Ramos (cell line): ENCODE measurements around the gene GMFB.

Experiments used
- in situ Hi-C: fragments of 300-500 bp; cut with MboI; formaldehyde crosslinking; loops from one replicate; pipeline ENCODE4 v1.14.3; 2022; ENCODE audit warnings: low sequenced_read_pairs; ENCODE audit not compliant: unreplicated experiment

GMFB gene

DNA sequence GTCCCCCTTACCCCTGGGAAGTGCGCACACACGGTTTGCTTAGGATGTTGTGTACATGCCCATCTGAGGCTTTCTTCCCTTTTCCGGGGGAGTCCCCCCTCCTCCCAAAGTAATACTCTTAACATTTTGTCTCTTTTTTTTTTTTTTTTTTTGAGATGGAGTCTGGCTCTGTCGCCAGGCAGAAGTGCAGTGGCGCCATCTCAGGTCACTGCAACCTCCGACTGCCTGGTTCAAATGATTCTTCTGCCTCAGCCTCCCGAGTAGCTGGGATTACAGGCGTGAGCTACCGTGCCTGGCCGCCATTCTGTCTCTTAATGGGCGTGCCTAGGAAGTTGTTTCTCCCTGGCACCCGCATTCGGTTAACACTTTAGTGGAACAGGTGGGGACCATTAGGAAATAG lies 4.5 kb upstream of the GMFB start:
- in situ Hi-C loops = no loop called here

DNA sequence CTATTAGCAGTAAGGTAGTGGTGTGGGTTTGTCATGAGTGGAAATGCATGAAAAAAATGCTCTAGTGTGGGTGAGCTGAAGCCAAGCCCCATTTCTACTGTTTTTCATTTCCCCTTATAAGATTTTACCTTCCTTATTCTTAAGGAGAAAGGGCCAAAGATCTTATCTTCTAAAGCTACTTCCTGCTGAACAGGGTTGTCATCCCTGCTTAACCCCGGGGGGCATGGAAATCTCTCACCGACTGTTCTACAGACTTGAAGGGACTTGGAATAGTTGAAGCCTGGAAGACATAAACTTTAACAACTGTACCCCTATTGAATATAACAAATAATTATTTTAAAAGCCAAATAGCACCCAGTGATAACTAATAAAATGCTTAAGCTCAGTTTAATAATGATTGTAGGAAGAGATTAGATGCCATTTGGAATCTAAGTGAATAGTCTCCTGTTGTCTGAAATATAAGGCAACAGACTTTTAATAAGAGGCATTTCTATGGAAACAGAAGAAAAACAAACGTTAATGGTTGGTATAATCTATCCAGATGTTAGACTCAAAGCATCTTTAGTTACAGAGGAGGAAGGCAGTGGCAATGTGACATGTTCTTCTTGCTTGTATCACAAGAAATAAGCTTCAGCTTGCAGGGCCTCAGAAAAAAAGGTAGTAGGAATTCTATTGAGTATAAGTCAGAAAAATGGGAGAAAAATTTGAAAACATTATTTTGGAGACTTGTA lies 1.8 kb upstream of the GMFB start:
- in situ Hi-C loops = no loop called here

DNA sequence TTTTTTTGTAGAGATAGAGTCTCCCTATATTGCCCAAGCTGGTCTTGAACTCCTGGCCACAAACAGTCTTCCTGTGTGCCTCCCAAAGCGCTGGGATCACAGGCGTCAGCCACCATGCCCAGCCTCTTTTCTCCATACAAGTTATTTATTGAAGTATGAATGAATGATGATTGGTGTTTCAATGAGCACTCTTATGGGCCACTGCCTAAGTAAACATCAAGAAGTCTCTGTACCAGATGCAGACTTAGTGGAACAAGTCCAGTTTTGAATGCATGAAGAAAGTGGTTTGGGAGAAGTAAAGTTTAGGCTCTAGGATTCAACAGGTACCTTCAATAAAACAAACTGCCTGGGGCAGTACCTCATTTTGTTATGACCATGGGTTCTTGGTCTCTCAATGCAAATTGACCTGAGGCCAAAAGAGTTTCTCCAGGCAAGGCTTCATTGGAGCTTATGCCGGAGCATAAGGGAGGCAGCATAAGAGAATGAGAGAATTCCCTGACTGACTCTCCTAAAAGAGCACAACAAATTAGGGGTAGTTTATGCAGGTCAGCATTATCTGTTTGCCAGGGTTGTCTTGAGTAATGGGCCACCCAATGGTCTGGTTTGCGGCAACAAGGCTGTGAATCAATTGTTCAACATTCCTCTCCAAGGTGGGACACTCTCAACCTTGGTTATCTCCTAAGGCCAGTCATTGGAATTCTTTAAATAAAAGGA lies 1.1 kb upstream of the GMFB start:
- in situ Hi-C loops = no loop called here

DNA sequence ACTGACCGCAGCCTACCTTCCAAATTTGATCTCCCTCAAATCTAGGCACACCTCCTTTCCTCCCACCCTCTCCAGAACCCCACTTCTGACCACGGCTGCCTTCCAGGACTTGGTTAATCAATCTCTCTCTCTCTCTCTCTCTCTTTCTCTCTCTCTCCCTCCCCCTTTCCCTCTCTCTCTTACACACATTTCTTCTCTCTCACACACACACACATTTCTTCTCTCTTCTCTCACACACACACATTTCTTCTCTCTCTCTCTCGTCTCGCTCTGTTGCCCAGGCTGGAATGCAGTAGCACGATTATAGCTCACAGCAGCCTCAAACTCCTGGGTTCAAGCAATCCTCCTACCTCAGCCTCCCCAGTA lies 521 bp upstream of the GMFB start:
- in situ Hi-C loops = no loop called here

DNA sequence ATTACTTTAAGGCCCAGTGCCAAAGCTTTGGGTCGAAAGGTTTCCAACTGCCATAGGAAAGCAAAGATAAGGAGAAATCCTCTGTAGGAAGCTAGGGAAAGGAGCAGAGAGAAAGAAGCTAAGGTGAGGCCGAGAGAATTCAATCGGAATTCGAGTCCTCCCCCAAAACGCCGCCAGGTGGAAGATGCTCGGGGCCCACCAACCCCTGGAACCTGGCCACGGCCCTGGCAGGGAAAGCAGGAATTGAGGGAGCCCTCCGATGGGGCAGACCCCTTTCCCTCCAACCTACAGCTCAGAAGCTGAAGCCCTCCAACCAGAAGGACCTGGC lies 498 bp downstream of the GMFB start:
- in situ Hi-C loops = no loop called here

DNA sequence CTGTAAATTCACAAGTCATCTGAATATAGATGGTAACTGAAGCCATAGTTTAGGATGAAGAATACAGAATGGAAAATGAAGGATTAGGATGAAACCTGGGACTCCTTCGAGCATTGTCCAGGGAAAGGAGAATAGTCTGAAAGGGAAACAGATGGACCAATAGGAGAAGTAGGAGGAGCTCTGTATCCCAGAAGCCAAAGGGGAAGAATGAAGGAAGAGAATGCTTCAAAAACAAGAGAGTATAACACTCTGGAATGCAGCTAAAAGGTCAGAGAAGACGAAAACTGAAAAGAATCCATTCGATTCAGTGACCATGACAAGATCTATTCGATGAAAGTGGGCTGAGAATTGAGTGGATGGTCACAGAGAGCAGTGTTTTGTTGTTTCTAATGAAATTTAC lies 1.0 kb downstream of the GMFB start:
- in situ Hi-C loops = no loop called here

DNA sequence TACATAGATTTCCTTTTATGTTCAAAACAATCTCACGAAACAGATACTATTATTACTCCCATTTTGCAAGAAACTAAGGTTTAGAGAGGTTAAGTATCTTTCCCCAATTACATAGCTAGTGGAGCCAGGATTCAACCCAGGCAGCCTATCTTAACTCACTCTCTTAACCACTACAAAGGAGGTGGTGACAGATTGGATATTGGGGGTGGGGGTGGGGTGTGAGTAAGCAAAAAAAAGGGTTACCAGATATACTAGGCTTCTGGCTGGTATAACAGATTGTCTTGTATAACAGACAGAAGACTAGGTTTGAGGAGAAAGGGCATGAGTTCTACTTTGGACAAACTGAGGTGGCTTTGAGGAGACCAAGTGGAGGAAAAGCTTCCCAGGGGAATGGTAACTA lies 2.1 kb downstream of the GMFB start:
- in situ Hi-C loops = no loop called here

DNA sequence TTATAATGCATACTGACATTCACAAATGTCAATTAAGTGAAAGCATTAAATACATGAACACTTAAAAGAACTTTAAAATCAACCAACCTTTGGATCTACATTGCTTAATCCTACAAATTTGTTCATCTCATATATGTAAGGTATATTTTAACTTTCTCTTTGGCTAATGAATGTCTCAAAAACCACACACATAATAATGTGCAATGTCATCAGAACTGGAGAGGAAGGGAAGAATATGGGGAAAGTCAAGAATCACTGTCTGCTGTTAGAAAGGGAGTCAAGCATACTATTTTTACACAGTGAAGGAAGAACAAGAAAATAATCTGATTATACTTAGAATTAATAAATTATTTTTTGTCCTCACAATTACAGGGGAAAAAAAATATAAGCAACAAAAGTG lies 4.9 kb downstream of the GMFB start:
- in situ Hi-C loops = no loop called here

DNA sequence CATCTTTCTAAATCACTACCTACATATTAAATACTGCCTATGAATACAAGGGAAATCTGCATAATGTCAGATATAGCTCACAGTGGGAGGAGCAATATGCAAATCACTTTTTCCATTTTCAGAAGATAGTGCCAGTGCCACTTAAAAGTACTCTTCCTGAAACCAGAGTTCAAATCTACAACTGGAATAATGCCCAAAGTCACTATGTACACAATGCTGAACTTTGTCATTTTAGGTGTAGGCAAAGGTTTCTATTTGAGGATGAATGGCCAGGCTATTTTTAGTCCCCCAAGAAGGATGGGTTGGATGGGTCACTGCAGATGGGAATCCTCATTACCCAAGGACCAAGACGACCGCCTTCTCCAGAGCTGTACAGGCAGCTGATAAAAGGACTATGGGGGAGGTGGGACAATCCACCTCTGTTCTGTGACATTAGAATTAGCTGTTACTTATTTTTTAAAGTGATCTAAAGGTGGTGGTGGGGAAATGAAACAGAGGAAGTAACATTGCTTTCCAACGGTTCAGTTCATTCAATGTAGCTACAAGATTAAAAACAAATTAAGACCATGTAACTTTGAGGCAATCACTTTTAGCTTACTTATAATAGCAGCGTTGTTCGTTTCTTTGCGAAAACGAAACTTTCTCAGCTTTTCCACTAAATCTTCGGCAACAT lies 5.6 kb downstream of the GMFB start:
- in situ Hi-C loops = no loop called here

DNA sequence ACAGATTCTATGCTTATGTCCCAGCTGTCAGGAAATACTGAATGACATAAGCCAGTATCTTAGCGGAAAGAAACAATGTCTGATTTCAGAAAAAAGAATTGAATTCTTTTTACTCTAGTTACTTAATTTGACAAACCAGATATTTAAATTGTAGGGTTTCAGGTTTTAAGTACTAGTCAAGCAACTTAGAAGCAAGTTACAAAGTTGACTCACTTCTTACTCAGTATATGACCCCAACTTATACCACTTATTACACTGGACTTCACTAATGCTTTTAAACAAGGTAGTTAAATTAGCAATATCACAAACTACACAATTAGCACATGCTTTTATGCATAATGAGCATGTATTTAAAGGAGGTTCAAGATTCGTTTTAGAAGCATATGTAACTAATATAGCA lies 7.1 kb downstream of the GMFB start:
- in situ Hi-C loops = no loop called here

DNA sequence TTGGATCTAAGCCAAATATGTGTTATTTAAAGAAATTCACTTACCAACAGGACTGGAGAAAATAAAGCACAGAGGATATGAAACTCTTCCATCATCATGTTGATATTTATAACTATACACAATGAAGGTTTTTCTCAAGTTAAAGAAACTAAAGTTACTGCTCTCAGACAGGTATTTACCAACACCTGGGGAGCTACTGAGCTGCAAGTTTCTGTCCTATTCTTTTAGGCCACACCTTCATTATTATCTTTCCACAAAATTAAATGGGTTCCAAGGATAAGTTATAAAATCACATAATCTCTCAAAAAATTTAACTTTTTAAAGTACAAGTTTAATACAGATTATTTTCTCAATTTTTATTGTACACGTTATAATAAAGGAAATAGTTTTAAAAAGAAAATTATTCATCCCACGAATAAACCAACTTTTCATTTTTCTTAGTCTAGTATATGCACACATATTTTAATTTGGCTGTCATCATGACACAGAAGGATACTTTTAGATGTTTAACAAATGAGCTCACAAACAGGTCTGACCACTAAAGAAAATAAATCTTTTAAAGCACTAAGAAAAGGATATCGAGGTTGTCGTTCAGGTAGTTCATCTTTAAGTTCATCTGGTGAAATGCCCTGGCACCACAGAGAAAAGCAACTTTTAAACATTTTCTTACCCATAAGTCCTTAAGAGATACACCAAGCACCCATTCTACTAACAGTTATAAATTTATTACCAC lies 7.8 kb downstream of the GMFB start:
- in situ Hi-C loops = no loop called here

DNA sequence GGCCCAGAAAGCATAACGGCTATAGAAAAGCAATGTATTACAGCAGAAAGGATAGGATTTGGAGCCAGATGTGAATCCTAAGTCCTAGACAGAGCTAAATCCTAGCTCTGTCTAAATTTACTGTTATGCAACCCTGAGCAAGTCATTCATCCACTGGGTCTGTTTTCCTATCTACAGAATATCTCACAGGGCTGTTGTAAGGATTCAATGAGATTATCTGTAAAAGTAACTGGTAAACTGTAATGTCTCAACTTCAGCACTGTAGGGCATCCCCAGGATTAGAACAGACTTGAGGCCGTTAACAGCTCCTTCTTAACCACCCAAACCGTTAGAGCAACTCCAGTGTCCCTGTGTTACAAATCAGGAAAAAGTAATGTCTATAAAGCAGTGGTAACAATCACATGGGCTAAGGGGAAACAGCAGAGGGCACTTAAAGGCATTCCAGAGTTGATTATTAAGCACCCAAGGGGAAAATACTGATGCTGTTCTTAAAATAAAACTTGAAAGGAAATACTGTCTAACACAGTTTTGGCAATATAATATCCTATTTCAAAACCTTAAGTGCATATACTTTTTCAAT lies 10.1 kb downstream of the GMFB start:
- in situ Hi-C loops = no loop called here

DNA sequence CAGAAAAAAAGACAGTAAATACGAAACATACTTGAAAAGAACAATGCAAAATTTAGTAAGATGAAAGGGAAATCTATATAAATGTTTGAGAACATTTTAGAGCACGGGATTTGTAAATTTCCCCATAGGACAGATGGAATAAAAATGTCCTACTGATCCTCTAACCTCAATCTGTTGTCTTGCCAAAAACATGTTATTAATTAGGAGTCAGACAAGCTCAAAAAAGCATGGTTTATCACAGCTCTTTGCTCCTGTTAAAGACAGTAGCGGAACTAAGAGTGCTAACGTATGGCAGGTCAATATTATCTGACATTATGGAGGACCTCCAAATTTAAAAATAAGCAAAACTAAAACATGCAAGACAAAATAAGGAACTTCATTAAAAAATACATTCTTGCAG lies 12.9 kb downstream of the GMFB start:
- in situ Hi-C loops = no loop called here

DNA sequence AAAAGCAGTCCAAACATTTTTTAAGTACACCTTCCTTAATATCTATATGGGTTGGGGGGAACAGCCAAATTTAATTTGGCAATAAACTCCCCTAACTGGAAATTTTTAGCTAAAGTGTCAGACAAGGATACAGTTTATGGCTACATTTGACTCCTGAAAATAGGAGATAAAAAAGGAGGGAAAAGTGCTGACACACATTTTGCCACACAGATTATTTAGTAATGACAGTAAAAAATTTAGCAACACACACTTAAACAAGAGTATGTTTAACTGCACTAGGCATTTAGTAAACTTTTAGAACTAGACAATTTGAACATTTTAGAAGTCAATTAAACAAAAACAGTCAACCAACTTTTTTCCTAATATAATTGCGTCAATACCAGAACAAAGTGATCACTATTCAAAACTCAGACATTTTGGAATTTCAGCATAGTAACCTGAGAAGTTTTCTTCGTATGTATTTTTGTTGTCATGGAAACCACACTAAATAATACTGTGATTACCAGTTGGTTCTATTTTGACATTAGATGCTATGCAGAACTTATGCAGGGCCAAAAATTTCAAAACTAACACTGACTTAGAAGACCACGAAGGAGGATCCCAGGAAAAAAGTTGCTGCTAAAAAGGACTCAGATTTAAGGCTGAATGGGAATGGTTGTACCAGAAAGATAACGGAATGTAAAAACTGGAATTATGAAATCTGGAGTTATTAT lies 13.4 kb downstream of the GMFB start:
- in situ Hi-C loops = no loop called here

DNA sequence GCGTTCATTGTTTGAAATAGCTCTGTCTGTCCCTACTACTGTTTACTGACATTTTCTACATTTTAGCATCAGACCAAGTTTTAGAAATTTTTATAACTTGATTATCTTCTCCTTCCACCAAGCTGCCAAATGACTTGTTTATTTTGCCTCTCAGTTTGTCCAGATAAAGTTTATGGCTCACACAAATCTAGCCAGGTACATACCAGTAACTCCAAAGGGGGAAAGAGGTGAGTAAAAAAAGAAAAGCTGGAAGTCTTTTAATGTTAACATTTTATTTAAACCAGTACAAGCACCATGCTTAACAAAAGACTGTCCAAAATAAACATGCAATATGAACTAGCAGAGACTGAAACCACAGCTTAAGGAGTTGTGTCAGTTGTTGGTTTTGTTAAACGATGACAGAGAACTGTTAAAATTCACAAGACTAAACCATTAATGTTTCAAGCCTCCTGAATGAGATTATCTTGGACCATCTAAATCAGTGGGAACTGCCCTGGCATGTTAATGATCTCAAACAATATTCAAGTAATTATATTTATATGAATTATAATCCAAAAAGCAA lies 14.5 kb downstream of the GMFB start:
- in situ Hi-C loops = no loop called here

DNA sequence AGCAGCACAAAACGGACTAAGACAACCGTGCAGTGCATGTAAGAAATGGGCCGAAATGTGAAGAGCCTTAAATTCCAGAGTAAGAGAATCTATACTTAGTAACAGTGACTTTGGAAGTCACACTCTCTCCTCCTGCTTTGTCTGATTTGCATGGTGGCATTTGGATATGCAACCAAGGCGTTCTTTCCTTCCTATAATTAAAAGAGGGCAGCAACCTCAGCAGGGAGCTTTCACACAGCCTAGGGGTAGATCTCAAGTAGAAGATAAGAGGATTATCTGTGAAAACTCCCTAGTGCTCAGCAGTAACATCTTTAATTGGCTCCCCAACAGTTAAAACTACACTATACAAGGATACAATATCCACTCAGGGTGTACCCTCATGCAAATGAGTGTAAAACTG lies 16.5 kb downstream of the GMFB start:
- in situ Hi-C loops = no loop called here

DNA sequence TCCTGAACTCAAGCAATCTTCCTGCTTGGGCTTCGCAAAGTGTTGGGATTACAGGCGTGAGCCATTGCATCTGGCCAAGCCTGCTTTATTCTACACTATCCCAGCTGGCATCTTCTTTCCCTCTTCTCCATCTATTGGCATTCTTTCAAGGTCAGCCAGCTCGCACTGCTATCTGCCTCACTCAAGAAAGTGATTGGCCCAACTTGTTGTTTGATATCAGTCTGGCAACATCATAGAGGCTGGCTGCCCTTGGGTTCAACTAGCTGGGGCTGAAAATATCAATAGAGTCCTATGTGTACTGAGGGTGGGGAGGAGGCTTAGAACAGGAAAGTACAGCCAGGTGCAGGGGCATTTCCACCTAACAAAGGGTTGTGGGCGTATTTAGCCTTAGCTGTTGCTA lies 17.1 kb downstream of the GMFB start:
- in situ Hi-C loops = no loop called here

DNA sequence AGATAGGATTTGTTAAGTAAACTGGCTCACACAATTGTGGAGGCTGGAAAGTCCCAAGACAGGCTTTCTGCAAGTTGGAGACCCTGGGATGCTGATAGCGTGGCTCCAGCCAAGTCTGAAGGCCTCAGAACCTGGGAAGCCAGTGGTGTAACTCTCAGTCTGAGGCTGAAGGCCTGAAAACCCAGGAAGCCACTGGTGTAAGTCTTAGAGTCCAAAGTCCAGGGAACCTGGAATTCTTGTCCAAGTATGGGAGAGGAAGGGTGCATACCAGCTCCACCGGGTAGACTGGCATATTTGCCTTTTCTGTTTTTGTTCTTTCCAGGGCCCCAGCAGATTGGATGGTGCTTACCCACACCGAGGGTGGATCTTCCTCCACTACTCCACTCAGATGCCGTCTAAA lies 18.1 kb downstream of the GMFB start:
- in situ Hi-C loops = no loop called here

DNA sequence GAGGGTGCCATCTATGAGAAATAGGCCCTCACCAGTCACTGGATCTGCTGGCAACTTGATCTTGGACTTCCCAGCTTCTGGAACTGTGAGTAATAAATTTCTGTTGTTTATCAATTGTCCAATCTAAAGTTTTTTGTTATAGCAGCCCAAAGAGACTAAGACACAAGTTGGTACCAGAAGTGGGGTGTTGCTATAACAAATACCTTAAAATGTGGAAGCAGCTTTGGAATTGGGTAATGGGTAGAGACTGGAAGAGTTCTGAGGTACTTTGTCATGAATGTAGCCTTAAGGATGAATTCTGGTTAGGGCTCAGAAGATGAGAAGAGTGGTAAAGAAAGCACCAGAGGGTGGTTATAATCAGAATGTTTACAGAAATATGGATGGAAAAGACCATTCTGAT lies 21.5 kb downstream of the GMFB start:
- in situ Hi-C loops = no loop called here

DNA sequence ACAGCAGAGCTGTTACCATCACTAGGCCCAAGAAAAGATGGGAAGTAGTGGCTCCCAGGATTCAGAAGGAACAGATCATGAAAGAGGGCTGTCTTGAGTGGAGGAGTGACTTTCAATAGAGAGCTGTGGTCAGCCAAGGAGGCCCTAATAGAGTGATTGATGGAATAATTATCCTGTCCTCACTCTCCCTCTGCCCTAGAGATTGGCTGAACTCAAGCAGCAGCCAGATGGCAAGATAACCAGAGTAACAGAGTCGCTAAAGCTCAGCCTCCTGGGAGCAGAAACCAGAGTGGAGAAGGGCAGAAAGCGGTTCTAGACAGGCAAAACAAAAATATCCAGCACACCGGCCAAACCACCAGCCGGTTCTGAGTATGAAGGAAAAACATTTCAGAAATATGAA lies 23.1 kb downstream of the GMFB start:
- in situ Hi-C loops = no loop called here
